SK-N-SH treated with all-trans-retinoic acid at 6 μM for 48 hours (cell line): ENCODE measurements around the gene CROCC2.

Experiments used
- ARNTL ChIP-seq: fragments of 450-650 bp; formaldehyde crosslinking; IDR thresholded peaks from 2 replicates; pipeline ENCODE4 v1.5.0; 2020; ENCODE audit warnings: low read depth, mild to moderate bottlenecking, moderate library complexity, borderline replicate concordance
- GLIS3 ChIP-seq: fragments of 250-450 bp; sonication (Bioruptor Pico); IDR thresholded peaks from 2 replicates; pipeline ENCODE4 v1.5.0; 2020; ENCODE audit warnings: mild to moderate bottlenecking, moderate library complexity
- ISL1 ChIP-seq: fragments of 250-450 bp; sonication (Bioruptor Pico); IDR thresholded peaks from 2 replicates; pipeline ENCODE4 v2.1.2; 2022; ENCODE audit warnings: mild to moderate bottlenecking, moderate library complexity
- OSR1 ChIP-seq: fragments of 250-450 bp; sonication (Bioruptor Pico); IDR thresholded peaks from 2 replicates; pipeline ENCODE4 v1.8.0; 2022; ENCODE audit warnings: moderate library complexity, mild to moderate bottlenecking, inconsistent platforms
- TCF4 ChIP-seq: fragments of 250-450 bp; sonication (Bioruptor Pico); IDR thresholded peaks from 2 replicates; pipeline ENCODE4 v1.8.0; 2021; ENCODE audit warnings: mild to moderate bottlenecking, moderate library complexity, borderline replicate concordance
- TOX ChIP-seq: fragments of 250-450 bp; sonication (Bioruptor Pico); IDR thresholded peaks from 2 replicates; pipeline ENCODE4 v1.8.0; 2021; ENCODE audit warnings: mild to moderate bottlenecking, moderate library complexity, borderline replicate concordance
- ZFP3 ChIP-seq: fragments of 250-450 bp; sonication (Bioruptor Pico); IDR thresholded peaks from 2 replicates; pipeline ENCODE4 v1.5.0; 2020; ENCODE audit warnings: mild to moderate bottlenecking, moderate library complexity
- ZFP30 ChIP-seq: fragments of 450-650 bp; formaldehyde crosslinking; IDR thresholded peaks from 2 replicates; pipeline ENCODE4 v1.5.0; 2022; ENCODE audit warnings: mild to moderate bottlenecking, moderate library complexity
- ZNF565 ChIP-seq: fragments of 450-650 bp; formaldehyde crosslinking; conservative IDR thresholded peaks from 2 replicates; pipeline ENCODE4 v1.5.0; 2020; ENCODE audit warnings: low read depth, mild to moderate bottlenecking, moderate library complexity
- ZNF8 ChIP-seq: fragments of 450-650 bp; formaldehyde crosslinking; IDR thresholded peaks from 2 replicates; pipeline ENCODE4 v1.5.0; 2020; ENCODE audit warnings: mild to moderate bottlenecking, moderate library complexity
- TF ChIP-seq, protein P1 (sequence below): fragments of 250-450 bp; sonication (Bioruptor Pico); IDR thresholded peaks from 2 replicates; pipeline ENCODE4 v1.5.0; 2020; ENCODE audit warnings: mild to moderate bottlenecking, moderate library complexity
- TF ChIP-seq, protein P2 (sequence below): fragments of 250-450 bp; sonication (Bioruptor Pico); IDR thresholded peaks from 2 replicates; pipeline ENCODE4 v1.8.0; 2021; ENCODE audit warnings: low read depth, mild to moderate bottlenecking, moderate library complexity, borderline replicate concordance
- TF ChIP-seq, protein P3 (sequence below): fragments of 250-450 bp; sonication (Bioruptor Pico); IDR thresholded peaks from 2 replicates; pipeline ENCODE4 v1.8.0; 2020; ENCODE audit warnings: mild to moderate bottlenecking, moderate library complexity, borderline replicate concordance
- TF ChIP-seq, protein P4 (sequence below): fragments of 250-450 bp; sonication (Bioruptor Pico); IDR thresholded peaks from 2 replicates; pipeline ENCODE4 v1.5.1; 2021; ENCODE audit warnings: mild to moderate bottlenecking, moderate library complexity

DNA sequence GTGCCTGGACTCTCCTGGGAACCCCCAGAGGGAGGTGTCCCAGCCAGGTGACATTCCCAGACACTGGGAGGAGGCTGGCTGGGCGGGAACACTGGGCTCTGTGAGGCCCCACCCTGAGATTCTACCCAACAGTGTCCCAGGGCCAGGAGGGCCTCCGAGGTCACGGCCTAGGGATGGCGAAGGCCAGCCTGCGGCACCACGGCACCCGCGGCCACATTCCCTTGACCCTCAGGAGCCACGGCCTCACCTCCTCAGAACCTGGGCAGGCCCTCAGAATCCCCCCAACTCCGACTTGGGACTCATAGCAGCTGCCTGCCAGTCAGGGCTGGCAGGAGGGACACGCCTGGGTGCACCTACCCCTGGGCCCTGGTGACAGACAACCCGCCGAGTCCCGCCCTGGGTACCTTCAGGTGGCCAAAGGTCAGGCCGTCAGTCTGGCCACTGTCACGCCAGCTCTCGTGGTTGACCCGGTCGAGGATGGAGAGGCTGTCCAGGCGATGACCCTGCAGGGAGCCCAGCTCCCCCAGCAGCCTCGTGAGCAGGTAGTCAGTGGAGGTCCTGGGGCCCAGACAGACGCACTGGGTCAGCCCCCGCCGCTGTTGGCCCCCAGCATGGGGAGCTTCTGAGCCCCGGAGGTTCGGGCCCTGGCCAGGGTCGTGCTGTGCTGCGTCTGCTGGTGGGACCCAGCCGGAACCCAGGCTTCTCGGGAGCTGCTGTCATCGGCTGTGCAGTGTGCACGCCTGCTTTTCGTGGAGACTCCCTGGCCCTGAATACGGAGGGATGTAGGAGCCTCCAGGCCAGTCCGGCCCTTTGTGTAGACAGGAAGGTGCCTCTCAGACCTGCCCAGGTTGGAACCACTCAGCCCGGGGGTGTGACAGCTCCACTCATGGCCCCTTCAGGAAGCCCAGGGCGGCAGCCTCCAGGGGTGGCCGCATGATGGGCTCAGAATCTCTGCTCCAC lies 16.3 kb upstream of the CROCC2 start:
- TF ChIP-seq ZNF565 (no peak), ZNF8 (CRISPR knock-in tag) (no peak), TOX (no peak), ARNTL (CRISPR knock-in tag) (no peak), ZFP30 (CRISPR knock-in tag) (no peak), GLIS3 (no peak), ZFP3 (CRISPR knock-in tag) (no peak), ISL1 (CRISPR knock-in tag) (no peak), OSR1 (no peak), TCF4 (CRISPR knock-in tag) (no peak)
- TF ChIP-seq, protein P1, sequence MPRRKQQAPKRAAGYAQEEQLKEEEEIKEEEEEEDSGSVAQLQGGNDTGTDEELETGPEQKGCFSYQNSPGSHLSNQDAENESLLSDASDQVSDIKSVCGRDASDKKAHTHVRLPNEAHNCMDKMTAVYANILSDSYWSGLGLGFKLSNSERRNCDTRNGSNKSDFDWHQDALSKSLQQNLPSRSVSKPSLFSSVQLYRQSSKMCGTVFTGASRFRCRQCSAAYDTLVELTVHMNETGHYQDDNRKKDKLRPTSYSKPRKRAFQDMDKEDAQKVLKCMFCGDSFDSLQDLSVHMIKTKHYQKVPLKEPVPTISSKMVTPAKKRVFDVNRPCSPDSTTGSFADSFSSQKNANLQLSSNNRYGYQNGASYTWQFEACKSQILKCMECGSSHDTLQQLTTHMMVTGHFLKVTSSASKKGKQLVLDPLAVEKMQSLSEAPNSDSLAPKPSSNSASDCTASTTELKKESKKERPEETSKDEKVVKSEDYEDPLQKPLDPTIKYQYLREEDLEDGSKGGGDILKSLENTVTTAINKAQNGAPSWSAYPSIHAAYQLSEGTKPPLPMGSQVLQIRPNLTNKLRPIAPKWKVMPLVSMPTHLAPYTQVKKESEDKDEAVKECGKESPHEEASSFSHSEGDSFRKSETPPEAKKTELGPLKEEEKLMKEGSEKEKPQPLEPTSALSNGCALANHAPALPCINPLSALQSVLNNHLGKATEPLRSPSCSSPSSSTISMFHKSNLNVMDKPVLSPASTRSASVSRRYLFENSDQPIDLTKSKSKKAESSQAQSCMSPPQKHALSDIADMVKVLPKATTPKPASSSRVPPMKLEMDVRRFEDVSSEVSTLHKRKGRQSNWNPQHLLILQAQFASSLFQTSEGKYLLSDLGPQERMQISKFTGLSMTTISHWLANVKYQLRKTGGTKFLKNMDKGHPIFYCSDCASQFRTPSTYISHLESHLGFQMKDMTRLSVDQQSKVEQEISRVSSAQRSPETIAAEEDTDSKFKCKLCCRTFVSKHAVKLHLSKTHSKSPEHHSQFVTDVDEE = no peak
- TF ChIP-seq, protein P2, sequence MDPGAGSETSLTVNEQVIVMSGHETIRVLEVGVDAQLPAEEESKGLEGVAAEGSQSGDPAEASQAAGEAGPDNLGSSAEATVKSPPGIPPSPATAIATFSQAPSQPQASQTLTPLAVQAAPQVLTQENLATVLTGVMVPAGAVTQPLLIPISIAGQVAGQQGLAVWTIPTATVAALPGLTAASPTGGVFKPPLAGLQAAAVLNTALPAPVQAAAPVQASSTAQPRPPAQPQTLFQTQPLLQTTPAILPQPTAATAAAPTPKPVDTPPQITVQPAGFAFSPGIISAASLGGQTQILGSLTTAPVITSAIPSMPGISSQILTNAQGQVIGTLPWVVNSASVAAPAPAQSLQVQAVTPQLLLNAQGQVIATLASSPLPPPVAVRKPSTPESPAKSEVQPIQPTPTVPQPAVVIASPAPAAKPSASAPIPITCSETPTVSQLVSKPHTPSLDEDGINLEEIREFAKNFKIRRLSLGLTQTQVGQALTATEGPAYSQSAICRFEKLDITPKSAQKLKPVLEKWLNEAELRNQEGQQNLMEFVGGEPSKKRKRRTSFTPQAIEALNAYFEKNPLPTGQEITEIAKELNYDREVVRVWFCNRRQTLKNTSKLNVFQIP (CRISPR knock-in tag) = no peak
- TF ChIP-seq, protein P3, sequence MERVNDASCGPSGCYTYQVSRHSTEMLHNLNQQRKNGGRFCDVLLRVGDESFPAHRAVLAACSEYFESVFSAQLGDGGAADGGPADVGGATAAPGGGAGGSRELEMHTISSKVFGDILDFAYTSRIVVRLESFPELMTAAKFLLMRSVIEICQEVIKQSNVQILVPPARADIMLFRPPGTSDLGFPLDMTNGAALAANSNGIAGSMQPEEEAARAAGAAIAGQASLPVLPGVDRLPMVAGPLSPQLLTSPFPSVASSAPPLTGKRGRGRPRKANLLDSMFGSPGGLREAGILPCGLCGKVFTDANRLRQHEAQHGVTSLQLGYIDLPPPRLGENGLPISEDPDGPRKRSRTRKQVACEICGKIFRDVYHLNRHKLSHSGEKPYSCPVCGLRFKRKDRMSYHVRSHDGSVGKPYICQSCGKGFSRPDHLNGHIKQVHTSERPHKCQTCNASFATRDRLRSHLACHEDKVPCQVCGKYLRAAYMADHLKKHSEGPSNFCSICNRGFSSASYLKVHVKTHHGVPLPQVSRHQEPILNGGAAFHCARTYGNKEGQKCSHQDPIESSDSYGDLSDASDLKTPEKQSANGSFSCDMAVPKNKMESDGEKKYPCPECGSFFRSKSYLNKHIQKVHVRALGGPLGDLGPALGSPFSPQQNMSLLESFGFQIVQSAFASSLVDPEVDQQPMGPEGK (CRISPR knock-in tag) = no peak
- TF ChIP-seq, protein P4, sequence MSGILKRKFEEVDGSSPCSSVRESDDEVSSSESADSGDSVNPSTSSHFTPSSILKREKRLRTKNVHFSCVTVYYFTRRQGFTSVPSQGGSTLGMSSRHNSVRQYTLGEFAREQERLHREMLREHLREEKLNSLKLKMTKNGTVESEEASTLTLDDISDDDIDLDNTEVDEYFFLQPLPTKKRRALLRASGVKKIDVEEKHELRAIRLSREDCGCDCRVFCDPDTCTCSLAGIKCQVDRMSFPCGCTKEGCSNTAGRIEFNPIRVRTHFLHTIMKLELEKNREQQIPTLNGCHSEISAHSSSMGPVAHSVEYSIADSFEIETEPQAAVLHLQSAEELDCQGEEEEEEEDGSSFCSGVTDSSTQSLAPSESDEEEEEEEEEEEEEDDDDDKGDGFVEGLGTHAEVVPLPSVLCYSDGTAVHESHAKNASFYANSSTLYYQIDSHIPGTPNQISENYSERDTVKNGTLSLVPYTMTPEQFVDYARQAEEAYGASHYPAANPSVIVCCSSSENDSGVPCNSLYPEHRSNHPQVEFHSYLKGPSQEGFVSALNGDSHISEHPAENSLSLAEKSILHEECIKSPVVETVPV (CRISPR knock-in tag) = no peak
